WTC11 (cell line): ENCODE measurements around the gene KLC4. TPM values are rescaled to one million over a fixed set of nuclear protein-coding genes. Genes with fewer than 3 reads are reported as not detected.
A peak's percentile ranks its signal among the peaks of the same experiment; 100 is the strongest.

ENCODE experiments used
- ATAC-seq: fragments of 200-7000 bp; cut with Tn5 transposase; 2 replicates; pipeline ENCODE4 v1.10.0; 2021; ENCODE audit warnings: mild to moderate bottlenecking, moderate library complexity
- CTCF ChIA-PET: fragments of 300-600 bp; sonication (Branson Sonifier 250); formaldehyde crosslinking; loops from one replicate; lab custom pipeline; 2021; ENCODE audit warnings: antibody characterized with exemption; lab: Charles Lee
- POLR2A ChIA-PET: fragments of 350-600 bp; sonication (Branson Sonifier 250); formaldehyde crosslinking; loops from one replicate; lab custom pipeline; 2021; ENCODE audit warnings: antibody characterized with exemption; lab: Charles Lee
- DNase-seq: peaks from one replicate; pipeline ENCODE4 v3.0.0; 2021; ENCODE audit warnings: low spot score
- H3K27ac Mint-ChIP-seq: 2 replicates; pipeline ENCODE4 v1.8.0; 2021; ENCODE audit warnings: mixed read lengths
- H3K27me3 Mint-ChIP-seq: 2 replicates; pipeline ENCODE4 v1.8.0; 2021; ENCODE audit warnings: low read depth, mild to moderate bottlenecking, moderate library complexity, mixed read lengths
- H3K36me3 Mint-ChIP-seq: 2 replicates; pipeline ENCODE4 v1.8.0; 2021; ENCODE audit warnings: mixed read lengths
- H3K4me1 Mint-ChIP-seq: 2 replicates; pipeline ENCODE4 v1.8.0; 2022; ENCODE audit warnings: mixed read lengths
- H3K4me3 Mint-ChIP-seq: 2 replicates; pipeline ENCODE4 v1.8.0; 2021; ENCODE audit warnings: mild to moderate bottlenecking, moderate library complexity, mixed read lengths
- H3K9me3 Mint-ChIP-seq: 2 replicates; pipeline ENCODE4 v1.8.0; 2021; ENCODE audit warnings: mixed read lengths
- ATF2 ChIP-seq: sonication (generic); formaldehyde crosslinking; IDR thresholded peaks from 2 replicates; pipeline ENCODE4 v1.8.1; 2022; ENCODE audit warnings: low read depth, missing genetic modification reagents, borderline replicate concordance
- CTCF ChIP-seq: fragments of 200-600 bp; IDR thresholded peaks from 2 replicates; pipeline ENCODE4 v1.8.0; 2022; ENCODE audit warnings: antibody characterized with exemption
- ETV6 ChIP-seq: sonication (generic); formaldehyde crosslinking; IDR thresholded peaks from 2 replicates; pipeline ENCODE4 v1.8.1; 2022; ENCODE audit warnings: mild to moderate bottlenecking, missing genetic modification reagents
- KAT7 ChIP-seq: sonication (generic); formaldehyde crosslinking; IDR thresholded peaks from 2 replicates; pipeline ENCODE4 v1.8.1; 2023; ENCODE audit warnings: missing genetic modification reagents, mild to moderate bottlenecking, borderline replicate concordance
- MAX ChIP-seq: sonication (generic); formaldehyde crosslinking; IDR thresholded peaks from 2 replicates; pipeline ENCODE4 v1.8.0; 2022; ENCODE audit warnings: mild to moderate bottlenecking, missing genetic modification reagents
- MYBL2 ChIP-seq: sonication (generic); formaldehyde crosslinking; IDR thresholded peaks from 2 replicates; pipeline ENCODE4 v1.8.1; 2023; ENCODE audit warnings: mild to moderate bottlenecking, moderate library complexity, missing genetic modification reagents
- NFE2L1 ChIP-seq: sonication (generic); formaldehyde crosslinking; IDR thresholded peaks from 2 replicates; pipeline ENCODE4 v1.8.1; 2023; ENCODE audit warnings: missing genetic modification reagents
- NR1H2 ChIP-seq: sonication (generic); formaldehyde crosslinking; IDR thresholded peaks from 2 replicates; pipeline ENCODE4 v1.9.0; 2021; ENCODE audit warnings: mild to moderate bottlenecking, moderate library complexity, missing genetic modification reagents
- PRDM15 ChIP-seq: sonication (generic); formaldehyde crosslinking; IDR thresholded peaks from 2 replicates; pipeline ENCODE4 v1.8.0; 2022; ENCODE audit warnings: missing genetic modification reagents
- PREB ChIP-seq: sonication (generic); formaldehyde crosslinking; IDR thresholded peaks from 2 replicates; pipeline ENCODE4 v1.8.1; 2022; ENCODE audit warnings: mild to moderate bottlenecking, missing genetic modification reagents, moderate library complexity, borderline replicate concordance
- RELA ChIP-seq: sonication (generic); formaldehyde crosslinking; IDR thresholded peaks from 2 replicates; pipeline ENCODE4 v1.8.1; 2022; ENCODE audit warnings: missing genetic modification reagents, mild to moderate bottlenecking, borderline replicate concordance
- STAT6 ChIP-seq: sonication (generic); formaldehyde crosslinking; conservative IDR thresholded peaks from 2 replicates; pipeline ENCODE4 v1.8.1; 2023; ENCODE audit warnings: mild to moderate bottlenecking, low read depth, missing genetic modification reagents, moderate library complexity
- USF1 ChIP-seq: sonication (generic); formaldehyde crosslinking; IDR thresholded peaks from 2 replicates; pipeline ENCODE4 v1.8.0; 2022; ENCODE audit warnings: mild to moderate bottlenecking, missing genetic modification reagents
- ZNF121 ChIP-seq: sonication (generic); formaldehyde crosslinking; IDR thresholded peaks from 2 replicates; pipeline ENCODE4 v1.8.0; 2023; ENCODE audit warnings: missing genetic modification reagents
- ZNF416 ChIP-seq: fragments of 250-450 bp; sonication (Bioruptor Pico); IDR thresholded peaks from 2 replicates; pipeline ENCODE4 v1.9.0; 2021; ENCODE audit warnings: mild to moderate bottlenecking, inconsistent platforms
- ZNF532 ChIP-seq: fragments of 250-450 bp; sonication (Bioruptor Pico); IDR thresholded peaks from 2 replicates; pipeline ENCODE4 v1.9.0; 2021; ENCODE audit warnings: mild to moderate bottlenecking, borderline replicate concordance
- total RNA-seq: library from RNA; stranded (reverse); gene quantifications from 3 replicates; pipeline ENCODE4 v1.2.3, GENCODE V29; 2021

The KLC4 gene
- total RNA-seq, 1 experiment from 2014 or later: 35.7 TPM

GRCh38 chr6:43053545-43054205, 5.8 kb upstream of the KLC4 start, which contains the start of gene CUL7 (continued):
- no peak; the same call in 1 of the 2 replicates for TF ChIP-seq PREB
- TF ChIP-seq MAX: peak; percentile 68; the same call in 1 of the 2 replicates
- 0 out of 2 replicates have a peak, but pooled peaks have one; percentile 45 for TF ChIP-seq RELA (CRISPR knock-in tag)
- TF ChIP-seq KAT7 (CRISPR knock-in tag): peak; percentile 69; the same call in 1 of the 2 replicates
- peak; percentile 95 for TF ChIP-seq ZNF532
- no peak for TF ChIP-seq ZNF121 (CRISPR knock-in tag)

GRCh38 chr6:43054206-43054943, 5.1 kb upstream of the KLC4 start:
- Mint-ChIP-seq H3K4me1 (peaks cover 32% of the 10 kb centered on the region), H3K27ac (peak overlapping the region; percentile 95), H3K27me3 (no peaks in the 10 kb centered on the region), H3K9me3 (no peaks in the 10 kb centered on the region), H3K36me3 (peaks cover 37% of the 10 kb centered on the region), H3K4me3 (peak overlapping the region; percentile 91)
- CTCF ChIA-PET: interaction anchor here (0.6 to 2.3 kb wide), 10 partner anchors 21 to 175 kb away, joined by 3 to 22 read pairs (median 4); partner anchors contain the start of genes CNPY3, DNPH1, GNMT and PTK7
- POLR2A ChIA-PET: interaction anchor here (0.6 to 2.5 kb wide), 11 partner anchors 18 to 439 kb away, joined by 3 to 13 read pairs (median 4); partner anchors contain the start of genes CRIP3, KLHDC3, RRP36 and SRF
- no peak for DNase-seq
- ATAC-seq: no peak
- TF ChIP-seq PRDM15 (CRISPR knock-in tag) (no peak), MYBL2 (no peak), CTCF (no peak), KAT7 (CRISPR knock-in tag) (no peak), ATF2 (CRISPR knock-in tag) (no peak), STAT6 (CRISPR knock-in tag) (no peak), ZNF416 (no peak), NFE2L1 (CRISPR knock-in tag) (no peak), NR1H2 (CRISPR knock-in tag) (no peak), USF1 (CRISPR knock-in tag) (no peak), ETV6 (CRISPR knock-in tag) (no peak)
